Measurements from ENCODE around the gene PDCD4.

PDCD4 gene

GRCh38 chr10:110918643-110919348 is 47.1 kb downstream of the PDCD4 start, which contains the start of gene BBIP1:
BBIP1 (minus strand) TSS chr10:110919180; CDS start chr10:110918157, 1,023 bp downstream.
- TF ChIP-seq, protein P1, sequence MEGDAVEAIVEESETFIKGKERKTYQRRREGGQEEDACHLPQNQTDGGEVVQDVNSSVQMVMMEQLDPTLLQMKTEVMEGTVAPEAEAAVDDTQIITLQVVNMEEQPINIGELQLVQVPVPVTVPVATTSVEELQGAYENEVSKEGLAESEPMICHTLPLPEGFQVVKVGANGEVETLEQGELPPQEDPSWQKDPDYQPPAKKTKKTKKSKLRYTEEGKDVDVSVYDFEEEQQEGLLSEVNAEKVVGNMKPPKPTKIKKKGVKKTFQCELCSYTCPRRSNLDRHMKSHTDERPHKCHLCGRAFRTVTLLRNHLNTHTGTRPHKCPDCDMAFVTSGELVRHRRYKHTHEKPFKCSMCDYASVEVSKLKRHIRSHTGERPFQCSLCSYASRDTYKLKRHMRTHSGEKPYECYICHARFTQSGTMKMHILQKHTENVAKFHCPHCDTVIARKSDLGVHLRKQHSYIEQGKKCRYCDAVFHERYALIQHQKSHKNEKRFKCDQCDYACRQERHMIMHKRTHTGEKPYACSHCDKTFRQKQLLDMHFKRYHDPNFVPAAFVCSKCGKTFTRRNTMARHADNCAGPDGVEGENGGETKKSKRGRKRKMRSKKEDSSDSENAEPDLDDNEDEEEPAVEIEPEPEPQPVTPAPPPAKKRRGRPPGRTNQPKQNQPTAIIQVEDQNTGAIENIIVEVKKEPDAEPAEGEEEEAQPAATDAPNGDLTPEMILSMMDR (IDR thresholded peaks at IDR 0.05; ENCODE audit: control extremely low read depth, extremely low read depth, low read depth, missing control alignments) = no peak
- POLR2A ChIA-PET = interaction anchor here (0.6 to 2.3 kb wide), 14 partner anchors 10 to 711 kb away, joined by 3 to 10 read pairs (median 5); no protein-coding TSS in a partner anchor
- peak; percentile 90 for DNase-seq (ENCODE audit: extremely low spot score)
- CTCF ChIA-PET = interaction anchor here (0.6 to 1.8 kb wide), 12 partner anchors 9 to 308 kb away, joined by 3 to 6 read pairs (median 4); no protein-coding TSS in a partner anchor

DNA sequence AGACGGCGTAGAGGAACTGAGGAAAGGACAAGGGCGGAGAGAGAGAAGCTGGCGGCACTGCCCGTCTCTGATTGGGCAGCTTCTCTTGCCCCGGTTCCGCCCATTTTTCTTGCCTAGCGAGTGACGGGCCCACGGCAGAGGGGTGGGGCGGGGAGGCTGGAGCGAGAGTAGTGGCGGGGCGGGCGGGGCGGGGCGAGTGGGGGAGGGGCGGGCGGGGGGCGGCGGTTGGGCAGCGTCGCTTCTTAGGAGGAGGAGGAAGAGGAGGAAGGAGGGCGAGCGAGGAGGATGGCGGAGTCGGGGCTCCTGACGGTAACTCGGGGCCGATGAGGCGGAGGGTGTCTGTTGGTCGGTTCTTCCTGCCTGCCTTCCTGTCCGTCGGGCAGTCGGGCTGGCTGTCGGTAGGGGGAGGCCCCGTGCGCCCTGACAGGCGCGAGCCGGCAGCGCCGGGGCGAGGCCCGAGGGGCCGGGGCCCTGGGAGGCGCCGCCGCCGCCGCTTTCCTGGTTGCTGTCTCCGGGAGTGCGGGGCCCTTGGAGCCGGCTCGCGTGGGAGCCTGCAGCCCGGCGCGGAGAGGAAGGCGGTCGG is 47.7 kb downstream of the PDCD4 start, which contains the start of gene SHOC2:
Gene SHOC2 (plus strand): TSS at position 256 of the 583 bp plus-strand sequence. CDS start 44,755 bp downstream, outside the sequence.
- POLR2A ChIA-PET = interaction anchor here (0.6 to 2.3 kb wide), 10 partner anchors 10 to 507 kb away, joined by 3 to 10 read pairs (median 6); no protein-coding TSS in a partner anchor
- CTCF ChIA-PET = interaction anchor here (0.7 to 1.8 kb wide), 6 partner anchors 9 to 309 kb away, joined by 3 to 6 read pairs (median 4); no protein-coding TSS in a partner anchor
- peak; percentile 93 for DNase-seq (ENCODE audit: extremely low spot score)
- TF ChIP-seq, protein P1 (IDR thresholded peaks at IDR 0.05; ENCODE audit: control extremely low read depth, extremely low read depth, low read depth, missing control alignments) = peak; percentile 39

DNA sequence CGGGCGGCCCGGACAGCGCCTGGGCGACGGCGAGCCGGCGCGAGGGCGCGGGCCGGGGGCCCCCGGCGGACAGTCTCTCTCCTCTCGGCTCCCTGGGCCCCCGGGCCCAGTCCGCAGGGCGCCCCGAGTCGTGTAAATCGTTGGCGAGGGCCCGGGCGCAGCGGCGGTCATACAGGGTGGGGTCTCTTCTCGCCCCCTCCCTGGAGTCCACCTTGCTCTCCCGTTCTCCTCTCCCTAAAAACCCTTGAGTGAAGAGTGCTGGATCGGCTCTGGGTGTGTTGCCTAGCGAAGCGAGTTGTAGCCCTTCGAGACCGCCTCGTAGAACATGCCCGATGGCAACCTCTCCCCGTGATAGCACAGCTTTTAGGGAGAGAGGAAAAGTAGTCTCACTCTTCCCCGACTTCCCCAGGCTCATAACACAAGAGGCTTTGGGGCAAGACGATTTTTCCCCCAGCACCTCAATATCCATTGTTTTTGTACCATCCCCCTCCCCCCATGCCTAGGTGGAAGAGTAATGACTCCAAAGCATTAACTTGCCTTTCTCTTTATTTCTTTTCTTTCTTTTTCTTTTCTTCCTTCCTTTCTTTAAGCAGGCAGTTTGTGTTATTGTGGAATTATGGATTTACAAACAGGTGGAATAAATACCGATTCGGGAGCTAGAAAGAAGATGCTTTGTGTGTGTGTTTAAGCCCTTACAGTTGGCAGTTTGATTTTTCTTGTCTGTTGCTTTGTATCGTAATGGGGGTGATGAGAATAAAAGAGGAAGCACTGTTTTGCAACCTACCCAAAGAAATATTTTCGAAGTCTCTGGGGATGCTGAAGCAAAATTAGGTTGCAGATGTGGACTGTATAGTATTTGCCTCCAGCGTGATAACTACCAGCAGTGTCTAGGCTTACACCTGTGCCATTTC is 48.5 kb downstream of the PDCD4 start:
- TF ChIP-seq, protein P1 (IDR thresholded peaks at IDR 0.05; ENCODE audit: control extremely low read depth, extremely low read depth, low read depth, missing control alignments) = no peak
- CTCF ChIA-PET = interaction anchor here (0.7 to 1.3 kb wide), 2 partner anchors 26 to 91 kb away, joined by 3 to 4 read pairs; no protein-coding TSS in a partner anchor
- DNase-seq (ENCODE audit: extremely low spot score) = peak; percentile 23
- POLR2A ChIA-PET = interaction anchor here (2.3 kb wide), 1 partner anchor 9 kb away, joined by 10 read pairs; no protein-coding TSS in a partner anchor

DNA sequence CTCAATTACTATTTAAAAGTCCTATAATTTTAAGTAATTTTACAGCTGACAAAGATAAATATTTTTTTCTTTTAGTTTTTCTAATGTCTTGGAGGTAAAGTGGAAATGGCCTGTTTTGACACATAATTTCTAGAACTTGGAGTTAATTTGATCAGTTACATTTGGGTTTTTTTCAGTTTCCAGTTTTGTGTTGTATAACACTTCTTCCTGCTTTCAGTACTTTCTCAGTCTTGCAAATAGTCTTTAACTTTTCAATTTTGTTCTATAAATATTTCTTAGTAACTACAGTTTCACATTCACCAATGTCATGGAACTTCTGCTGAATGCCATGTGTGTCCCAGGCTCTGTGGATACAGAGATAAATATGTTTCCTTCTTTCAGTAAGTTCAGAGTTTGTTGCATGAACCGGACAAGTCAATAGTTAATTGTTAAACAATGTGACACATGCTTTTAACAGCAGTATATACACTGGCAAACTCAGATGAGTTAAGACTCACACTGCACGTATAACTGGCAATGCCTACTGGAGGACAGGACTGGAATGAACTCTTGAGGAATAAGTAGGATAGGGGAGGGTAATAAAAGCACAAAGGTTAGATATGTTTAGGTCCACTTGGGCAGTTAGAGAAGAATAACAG is 52.2 kb downstream of the PDCD4 start:
- no peak for DNase-seq (ENCODE audit: extremely low spot score)
- TF ChIP-seq, protein P1 (IDR thresholded peaks at IDR 0.05; ENCODE audit: control extremely low read depth, extremely low read depth, low read depth, missing control alignments) = no peak
- ChIA-PET CTCF (interaction anchor here (1.3 kb wide), 1 partner anchor 9 kb away, joined by 3 read pairs; no protein-coding TSS in a partner anchor), POLR2A (no interaction called here)

GRCh38 chr10:110927461-110927860 is 55.7 kb downstream of the PDCD4 start:
- no peak for DNase-seq (ENCODE audit: extremely low spot score)
- TF ChIP-seq, protein P1 (IDR thresholded peaks at IDR 0.05; ENCODE audit: control extremely low read depth, extremely low read depth, low read depth, missing control alignments) = no peak
- CTCF ChIA-PET = interaction anchor here (1.3 to 2.3 kb wide), 4 partner anchors 9 to 51 kb away, joined by 3 to 7 read pairs (median 5); partner anchors contain the start of gene BBIP1
- POLR2A ChIA-PET = no interaction called here
